ENCODE results near the gene RGPD6.
"Not testable (repeated sequence)": the region's sequence is repeated elsewhere in the genome, so short reads cannot be mapped to it uniquely, and the experiment has no call there.

RGPD6 gene

GRCh38 chr2:110488991-110489390 is 88.0 kb downstream of the RGPD6 start:
- in situ Hi-C loops (cut with MboI; ENCODE audit: low pct_unique_long_range_greater_than_20kb, low sequenced_read_pairs); DNase-seq: not testable (repeated sequence)

DNA sequence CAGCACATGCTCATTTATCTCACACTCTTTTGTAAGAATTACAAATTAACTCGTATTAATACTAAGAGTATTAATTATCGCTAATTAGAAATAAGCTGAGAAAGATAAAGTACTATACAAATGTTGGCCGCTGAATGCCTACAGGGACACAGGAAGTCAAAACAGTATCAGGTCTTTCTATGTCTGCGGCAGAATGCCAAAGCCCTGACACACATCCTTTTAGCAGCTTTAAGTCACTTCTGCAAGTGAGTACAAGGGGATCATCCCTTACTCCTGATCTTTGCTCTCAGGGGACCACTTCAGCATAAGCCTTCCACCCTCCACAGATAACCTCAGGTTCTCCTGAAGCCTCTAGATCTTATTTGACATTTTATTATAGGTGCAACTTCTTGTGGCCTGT is 94.3 kb downstream of the RGPD6 start:
- DNase-seq; in situ Hi-C loops (cut with MboI; ENCODE audit: low pct_unique_long_range_greater_than_20kb, low sequenced_read_pairs): not testable (repeated sequence)

GRCh38 chr2:110481200-110481599 is 95.8 kb downstream of the RGPD6 start:
- DNase-seq; in situ Hi-C loops (cut with MboI; ENCODE audit: low pct_unique_long_range_greater_than_20kb, low sequenced_read_pairs): not testable (repeated sequence)

- DNase-seq; in situ Hi-C loops (cut with MboI; ENCODE audit: low pct_unique_long_range_greater_than_20kb, low sequenced_read_pairs): not testable (repeated sequence)
Measured at GRCh38 chr2:110480084-110480483, 96.9 kb downstream of the RGPD6 start.

- in situ Hi-C loops (cut with MboI; ENCODE audit: low pct_unique_long_range_greater_than_20kb, low sequenced_read_pairs); DNase-seq: not testable (repeated sequence)
Measured at GRCh38 chr2:110477370-110477769, 99.7 kb downstream of the RGPD6 start.

- in situ Hi-C loops (cut with MboI; ENCODE audit: low pct_unique_long_range_greater_than_20kb, low sequenced_read_pairs); DNase-seq: not testable (repeated sequence)
Measured at GRCh38 chr2:110476952-110477351, 100.1 kb downstream of the RGPD6 start.

GRCh38 chr2:110475627-110476359 is 101.2 kb downstream of the RGPD6 start:
- DNase-seq; in situ Hi-C loops (cut with MboI; ENCODE audit: low pct_unique_long_range_greater_than_20kb, low sequenced_read_pairs): not testable (repeated sequence)

GRCh38 chr2:110474898-110475297 is 102.1 kb downstream of the RGPD6 start:
- DNase-seq; in situ Hi-C loops (cut with MboI; ENCODE audit: low pct_unique_long_range_greater_than_20kb, low sequenced_read_pairs): not testable (repeated sequence)

DNA sequence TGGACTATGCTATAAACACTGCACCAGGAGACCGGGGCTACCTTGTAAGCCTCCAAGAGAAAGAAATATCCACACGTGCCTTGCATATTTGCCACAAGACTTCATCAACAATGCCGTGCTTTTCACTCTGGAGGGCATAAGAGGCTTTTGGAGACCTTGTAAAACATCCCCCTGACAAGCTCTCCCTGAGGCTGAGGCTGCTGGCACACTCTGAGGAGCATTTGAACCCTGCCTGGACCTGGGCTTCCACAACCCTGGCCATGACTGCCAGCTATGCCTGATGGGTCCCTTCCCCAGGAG is 104.0 kb downstream of the RGPD6 start:
- in situ Hi-C loops (cut with MboI; ENCODE audit: low pct_unique_long_range_greater_than_20kb, low sequenced_read_pairs); DNase-seq: not testable (repeated sequence)

GRCh38 chr2:110472171-110473058 is 104.6 kb downstream of the RGPD6 start, which contains the start of gene LIMS4:
TSS of gene LIMS4 (minus strand) at chr2:110472816. CDS start at chr2:110472778, 38 bp downstream.
- in situ Hi-C loops (cut with MboI; ENCODE audit: low pct_unique_long_range_greater_than_20kb, low sequenced_read_pairs); DNase-seq: not testable (repeated sequence)

DNA sequence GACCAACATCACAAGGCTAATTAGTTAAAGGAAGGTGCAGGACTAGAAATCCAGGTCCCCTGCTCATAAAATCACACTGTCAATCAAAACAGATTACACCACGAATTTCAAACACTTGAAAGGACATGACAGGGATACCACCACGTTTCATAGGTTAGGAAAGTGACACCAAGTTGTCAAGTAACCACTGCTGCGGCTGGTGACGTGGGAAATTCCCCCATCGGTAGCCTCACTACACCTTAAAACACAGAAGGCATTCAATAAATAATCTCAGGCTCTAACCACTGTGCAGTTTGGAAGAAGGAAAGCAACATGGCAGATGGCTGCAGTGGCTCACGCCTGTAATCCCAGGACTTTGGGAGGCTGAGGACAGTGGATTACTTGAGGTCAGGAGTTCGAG is 108.1 kb downstream of the RGPD6 start:
- in situ Hi-C loops (cut with MboI; ENCODE audit: low pct_unique_long_range_greater_than_20kb, low sequenced_read_pairs); DNase-seq: not testable (repeated sequence)

DNA sequence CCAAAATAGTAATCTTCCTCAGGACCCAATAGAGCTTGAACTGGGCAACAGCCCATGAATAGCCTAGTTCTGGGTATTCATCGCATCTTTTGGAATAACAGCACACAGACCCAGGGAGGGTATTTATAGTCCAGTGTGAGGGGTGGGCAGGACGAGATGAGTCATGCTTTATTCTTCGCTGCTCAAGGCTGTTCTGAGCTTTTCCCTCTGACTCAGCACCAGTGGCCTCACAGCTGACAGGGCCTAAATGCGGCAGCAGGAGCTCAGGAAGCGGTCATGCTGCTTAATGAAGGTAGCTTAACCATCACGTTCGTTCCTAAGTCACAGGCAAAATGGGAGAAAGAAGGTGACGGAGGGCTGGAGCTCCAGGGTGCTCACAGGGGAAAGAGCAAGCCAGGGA is 111.7 kb downstream of the RGPD6 start:
- DNase-seq; in situ Hi-C loops (cut with MboI; ENCODE audit: low pct_unique_long_range_greater_than_20kb, low sequenced_read_pairs): not testable (repeated sequence)

All from KBM-7 (cell line).